Measurements from ENCODE around the gene RSPRY1.
A peak's percentile ranks its signal among the peaks of the same experiment; 100 is the strongest.
"Not testable (repeated sequence)": the region's sequence is repeated elsewhere in the genome, so short reads cannot be mapped to it uniquely, and the experiment has no call there.

RSPRY1 gene

GRCh38 chr16:57273826-57274225 is 87.7 kb downstream of the RSPRY1 start:
- DNase-seq = no peak

- not testable (repeated sequence) for DNase-seq
Measured at GRCh38 chr16:57275946-57276345, 89.8 kb downstream of the RSPRY1 start.

GRCh38 chr16:57276596-57276995 is 90.5 kb downstream of the RSPRY1 start:
- no peak for DNase-seq

DNA sequence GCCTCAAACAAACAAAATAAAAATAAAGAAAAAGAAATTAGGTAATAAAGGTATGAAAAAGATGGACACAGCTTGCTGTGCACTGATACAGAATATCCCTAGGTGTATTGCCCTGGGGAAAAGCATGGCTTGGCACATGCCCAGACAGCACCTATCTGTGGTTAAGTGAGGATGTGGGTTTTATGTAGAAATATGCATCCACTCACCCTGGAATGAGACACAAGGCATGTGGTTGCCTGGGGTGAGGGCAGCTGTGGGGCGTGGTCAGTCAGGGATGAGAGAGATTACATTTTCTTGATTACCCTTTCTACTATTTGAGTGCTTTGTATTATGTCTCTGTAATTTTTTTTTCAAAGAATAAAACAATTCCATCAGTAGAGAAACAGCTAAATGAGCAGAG is 91.5 kb downstream of the RSPRY1 start:
- no peak for DNase-seq

GRCh38 chr16:57278494-57278893 is 92.4 kb downstream of the RSPRY1 start:
- peak; percentile 51 to 77 for DNase-seq

DNA sequence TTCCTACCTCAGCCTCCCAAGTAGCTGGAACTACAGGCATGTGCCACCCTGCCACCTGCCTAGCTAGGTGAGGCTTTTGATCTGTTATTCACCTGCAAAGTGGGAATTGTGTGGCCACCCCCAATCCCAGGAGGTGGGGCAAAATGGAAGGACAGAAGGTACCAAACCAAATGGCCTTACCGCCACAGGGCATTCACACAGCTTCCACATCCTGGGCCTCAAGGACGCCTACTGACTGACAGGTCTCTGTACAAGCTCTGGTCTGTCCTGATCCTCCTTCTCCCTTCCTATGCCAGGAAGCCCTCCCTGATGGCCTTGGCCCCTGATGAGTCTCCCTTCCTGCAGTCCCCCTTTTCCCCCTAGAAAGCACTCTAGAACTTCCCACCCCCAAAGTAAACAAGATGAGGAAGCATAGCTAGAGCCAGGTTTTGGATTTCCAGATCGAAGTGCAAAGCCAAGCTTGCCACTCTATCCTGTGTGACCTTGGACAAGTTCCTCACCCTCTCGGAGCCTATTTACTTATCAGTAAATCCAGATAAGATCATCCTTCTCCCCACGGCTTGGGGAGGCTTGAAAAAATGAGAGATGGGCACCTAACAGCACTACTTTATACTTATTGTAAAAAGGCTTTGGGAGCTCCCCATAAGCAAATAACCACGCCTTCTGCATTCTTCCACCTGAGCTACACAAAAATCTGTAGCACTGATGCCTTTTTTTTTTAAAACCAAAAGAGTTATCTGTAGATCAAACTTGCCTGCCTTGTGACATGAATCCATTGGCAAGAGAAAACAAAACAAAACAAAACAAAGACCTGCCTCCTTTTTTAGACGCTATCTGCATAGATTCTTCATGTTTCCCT is 93.9 kb downstream of the RSPRY1 start:
- no peak for DNase-seq

- DNase-seq = no peak
Measured at GRCh38 chr16:57281791-57282190, 95.7 kb downstream of the RSPRY1 start.

DNA sequence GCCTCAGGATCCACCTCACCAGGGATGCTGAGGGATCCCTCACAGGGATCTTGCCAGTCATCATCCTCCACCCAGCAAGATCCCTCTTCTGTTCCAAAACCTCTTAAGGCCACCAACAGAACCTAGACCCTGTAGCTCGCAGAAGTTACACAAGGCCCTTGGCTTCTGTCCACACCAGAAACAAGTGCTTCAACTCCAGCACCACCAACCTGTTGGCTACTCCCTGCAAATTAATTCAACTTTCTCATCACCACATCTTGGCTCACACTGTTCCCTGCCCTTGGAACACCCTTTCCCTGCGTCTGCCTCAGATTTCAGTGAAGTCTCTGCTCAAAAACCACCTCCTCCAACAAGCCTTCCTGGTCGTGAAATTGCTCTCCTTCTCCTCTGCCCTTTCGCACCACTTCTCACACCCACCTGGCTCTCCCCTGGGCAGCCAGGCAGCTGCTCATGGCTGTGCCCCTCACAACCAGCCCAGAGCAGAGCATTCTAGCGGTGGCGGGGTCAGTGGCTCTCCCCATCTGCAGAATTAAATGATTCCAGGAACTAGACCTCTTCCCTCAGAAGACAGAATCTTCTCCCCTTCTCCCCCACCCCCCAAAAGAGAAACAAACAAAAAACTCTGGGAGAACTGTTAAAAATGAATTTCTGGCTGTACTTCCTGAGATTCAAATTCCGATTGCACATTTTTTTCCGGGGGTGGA is 96.5 kb downstream of the RSPRY1 start:
- DNase-seq = no peak

DNA sequence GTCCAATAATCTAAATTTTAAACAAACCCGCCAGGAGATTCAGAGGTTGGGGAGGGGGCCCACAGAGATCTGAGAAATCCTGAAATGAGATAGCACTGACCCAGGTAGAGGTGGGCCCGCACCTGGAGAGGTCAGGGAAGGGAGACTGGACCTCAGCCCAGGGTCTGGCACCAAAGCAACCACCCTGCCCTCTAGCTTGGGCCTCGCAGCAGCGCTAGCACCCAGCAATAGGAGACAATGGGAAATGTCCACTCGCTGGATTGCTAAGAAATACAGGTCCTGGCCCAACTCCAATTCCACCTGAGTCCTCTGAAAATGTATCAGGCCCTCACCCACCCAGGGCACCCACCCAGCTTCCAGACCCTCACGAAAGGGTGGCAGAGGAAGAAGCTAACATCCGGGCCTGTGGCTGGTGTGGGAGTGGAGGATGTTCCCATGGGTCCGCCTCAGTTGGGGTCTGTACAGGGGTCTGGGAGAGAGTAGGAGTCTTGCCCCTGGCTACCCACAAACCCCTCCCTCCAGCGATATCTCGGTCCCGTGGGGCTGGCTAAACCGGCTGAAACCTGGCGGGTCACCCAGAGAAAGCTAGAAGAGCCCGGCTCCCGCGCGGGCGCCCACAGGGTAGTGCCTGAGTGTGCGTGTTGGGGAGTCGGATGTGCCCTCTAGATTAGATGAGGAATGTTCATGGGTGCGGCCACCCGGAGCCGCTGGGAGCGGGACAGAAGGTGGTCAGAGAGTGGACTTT is 97.3 kb downstream of the RSPRY1 start:
- no peak for DNase-seq

DNA sequence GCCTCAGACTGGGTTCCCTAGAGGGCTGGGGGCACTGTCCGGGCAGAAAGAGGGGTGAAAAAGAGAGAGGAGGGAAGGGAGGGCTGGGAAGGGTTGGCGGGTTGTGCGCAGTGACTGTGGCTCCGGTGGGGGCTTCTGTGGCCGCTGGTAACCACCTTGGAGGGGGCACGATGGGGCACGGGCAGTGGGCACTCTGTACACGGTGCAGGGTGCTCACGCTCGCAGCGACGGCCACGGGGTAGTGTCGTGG is 97.8 kb downstream of the RSPRY1 start:
- no peak for DNase-seq

DNA sequence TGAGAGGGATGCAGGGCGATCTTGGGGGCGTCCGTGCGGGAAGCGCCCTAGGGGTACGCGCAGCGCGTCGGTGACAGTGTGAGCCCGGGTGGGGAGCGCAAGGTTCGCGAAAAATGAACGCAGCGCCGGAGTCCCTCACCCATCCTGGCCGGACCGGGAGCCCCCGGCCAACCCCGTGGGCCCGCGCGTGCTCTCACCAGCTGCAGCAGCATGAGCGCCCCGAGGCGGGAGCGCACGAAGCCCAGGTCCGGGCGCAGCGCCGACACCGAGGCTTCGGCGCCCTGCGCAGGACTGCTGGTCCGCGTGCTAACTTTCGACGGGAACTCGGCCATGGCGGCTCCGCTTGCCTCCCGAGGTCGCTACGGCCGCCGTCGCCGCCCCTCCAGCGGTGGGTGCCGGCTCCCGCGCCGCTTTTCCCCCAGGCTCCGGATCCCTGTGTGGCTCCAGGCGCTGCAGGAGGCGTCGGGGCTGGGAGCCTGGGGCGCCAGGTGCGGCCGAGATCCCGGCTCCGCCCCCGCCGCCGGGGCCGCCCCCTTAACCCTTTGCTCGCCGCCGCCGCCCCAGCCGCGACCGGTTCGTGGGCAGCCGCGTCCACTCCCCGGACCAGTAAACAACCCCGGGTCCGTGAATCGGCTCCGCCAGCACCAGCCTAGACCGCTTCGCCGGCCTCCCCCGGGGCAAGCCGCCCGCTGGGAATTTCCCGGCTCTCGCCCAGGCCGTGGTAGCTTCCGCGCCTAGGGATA is 98.3 kb downstream of the RSPRY1 start, which contains the start of gene PLLP:
PLLP (minus strand) TSS at position 464 of the 743 bp plus-strand sequence; CDS start at position 332, 132 bp downstream.
- peak; percentile 46 to 65 for DNase-seq

GRCh38 chr16:57284952-57285363 is 98.8 kb downstream of the RSPRY1 start:
- no peak for DNase-seq

GRCh38 chr16:57285379-57285778 is 99.2 kb downstream of the RSPRY1 start:
- no peak for DNase-seq

DNA sequence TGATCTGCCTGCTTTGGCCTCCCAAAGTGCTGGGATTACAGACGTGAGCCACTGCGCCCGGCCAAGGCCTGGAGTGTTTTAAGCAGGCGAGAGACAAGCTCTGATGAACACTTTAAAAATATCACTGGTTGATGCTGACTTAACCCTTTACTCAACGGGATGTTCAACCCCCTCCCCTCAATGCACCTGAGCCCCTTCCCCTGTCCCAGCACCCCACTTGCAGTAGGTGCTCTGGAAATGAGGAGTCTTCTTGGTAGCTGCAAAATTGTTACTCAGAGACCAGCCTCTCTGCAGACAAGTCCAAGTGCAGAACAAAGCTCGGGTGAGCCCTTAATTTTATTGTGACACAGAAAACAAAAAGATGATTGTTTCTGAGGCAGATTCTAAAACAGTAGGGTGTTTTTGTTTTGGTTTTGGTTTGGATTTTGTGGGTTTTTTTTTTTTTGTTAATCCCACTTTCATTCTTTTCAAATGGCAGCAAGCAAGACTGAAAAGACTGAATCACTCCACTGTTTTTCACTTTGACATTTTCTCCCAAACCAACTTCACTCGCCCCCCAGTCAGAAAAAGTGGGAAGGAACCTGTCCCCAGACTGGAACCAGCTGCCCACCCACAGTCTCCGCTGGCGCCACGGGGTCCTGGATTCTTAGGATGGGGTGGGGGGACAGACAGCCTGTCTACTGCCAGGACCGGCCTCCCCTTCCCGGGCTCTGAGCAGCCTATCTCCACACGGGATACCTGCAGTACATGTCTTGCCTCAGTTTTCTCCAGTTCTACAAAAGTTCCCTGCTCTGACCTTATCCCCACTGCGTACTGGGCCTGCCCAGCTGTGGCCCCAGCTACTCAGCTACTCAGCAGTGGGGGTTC is 103.5 kb downstream of the RSPRY1 start:
- peak in 1 of 2 donors; percentile 84 for DNase-seq

Data from hippocampal formation (tissue), 2 donors.